A549 (cell line): ENCODE results near the gene ADGRG3.

ENCODE experiments used
- HDAC2 ChIP-seq: fragments of 200-600 bp; sonication (generic); IDR thresholded peaks from 2 replicates; pipeline ENCODE4 v1.6.1; 2016
- JUNB ChIP-seq: fragments of >200 bp; sonication (Bioruptor Twin); formaldehyde crosslinking; IDR thresholded peaks from 2 replicates; pipeline ENCODE4 v1.6.1; 2016
- NPAS2 ChIP-seq: fragments of 250-450 bp; sonication (Bioruptor Pico); IDR thresholded peaks from 2 replicates; pipeline ENCODE4 v1.8.0; 2022; ENCODE audit warnings: mild to moderate bottlenecking, moderate library complexity, borderline replicate concordance

- no peak for TF ChIP-seq HDAC2
- no peak for TF ChIP-seq NPAS2
- TF ChIP-seq JUNB = no peak
These were observed 28.1 kb downstream of the ADGRG3 start for GRCh38 chr16:57696240-57696639.
